OCI-M2 (cell line): Measurements from ENCODE around the gene TRAPPC3.

Experiments
- DNase-seq: peaks from one replicate; lab custom pipeline; 2025; ENCODE audit not compliant: unreplicated experiment; lab: John Stamatoyannopoulos, UW

Gene TRAPPC3

DNA sequence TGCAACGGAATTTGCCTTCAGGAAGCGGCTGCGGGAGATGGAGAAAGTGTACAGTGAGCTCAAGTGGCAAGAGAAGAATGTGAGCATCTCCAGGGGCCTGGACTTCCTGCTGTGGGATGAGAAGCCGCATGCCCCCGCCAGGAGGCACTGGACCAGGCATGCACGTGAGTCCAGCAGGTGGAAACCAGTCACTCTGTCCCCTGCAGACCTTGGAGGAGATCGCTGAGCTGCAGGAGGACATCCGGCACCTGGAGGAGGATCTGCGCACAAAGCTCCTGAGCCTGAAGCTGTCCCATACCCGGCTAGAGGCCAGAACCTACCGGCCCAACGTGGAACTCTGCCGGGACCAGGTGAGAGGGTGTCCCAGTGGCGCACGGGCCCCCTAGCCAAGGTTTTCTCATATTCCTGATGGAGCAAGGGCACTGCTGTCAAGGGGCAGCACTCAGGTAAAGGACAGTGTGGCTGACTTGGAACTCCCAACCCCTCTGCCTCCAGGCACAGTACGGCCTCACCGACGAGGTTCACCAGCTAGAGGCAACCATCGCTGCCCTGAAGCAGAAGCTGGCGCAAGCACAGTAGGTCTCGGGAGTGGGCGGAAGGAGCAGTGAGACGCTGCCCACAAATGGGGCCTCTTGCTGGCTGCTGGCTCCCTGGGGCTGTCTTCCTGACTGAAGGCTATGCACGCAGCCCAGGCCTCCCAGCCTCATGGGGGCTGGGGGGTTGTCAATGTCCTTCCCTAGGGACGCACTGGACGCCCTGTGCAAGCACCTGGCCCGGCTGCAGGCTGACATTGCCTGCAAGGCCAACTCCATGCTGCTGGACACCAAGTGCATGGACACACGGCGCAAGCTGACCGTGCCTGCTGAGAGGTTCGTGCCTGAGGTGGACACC, 61.8 kb downstream of the TRAPPC3 start:
- no peak for DNase-seq
